GM12865 (cell line): ENCODE measurements around the gene TTC22.
"Not testable (repeated sequence)": the region's sequence is repeated elsewhere in the genome, so short reads cannot be mapped to it uniquely, and the experiment has no call there.

Experiments
- DNase-seq: peaks from one replicate; pipeline ENCODE4 v3.0.0; 2010; ENCODE audit warnings: low read depth
- H3K4me3 ChIP-seq: 2 replicates; pipeline ENCODE4 v1.5.1; 2011; ENCODE audit warnings: mild to moderate bottlenecking, low read depth, low read length, control low read depth
- TF ChIP-seq, protein P1 (sequence below): IDR thresholded peaks from 2 replicates; pipeline ENCODE4 v1.5.1; 2011; ENCODE audit warnings: low read length, control low read depth, low read depth, inconsistent platforms; ENCODE audit not compliant: insufficient read depth; ENCODE audit errors: missing control alignments

The TTC22 gene

GRCh38 chr1:54784066-54784465 is 17.1 kb downstream of the TTC22 start:
- TF ChIP-seq, protein P1, sequence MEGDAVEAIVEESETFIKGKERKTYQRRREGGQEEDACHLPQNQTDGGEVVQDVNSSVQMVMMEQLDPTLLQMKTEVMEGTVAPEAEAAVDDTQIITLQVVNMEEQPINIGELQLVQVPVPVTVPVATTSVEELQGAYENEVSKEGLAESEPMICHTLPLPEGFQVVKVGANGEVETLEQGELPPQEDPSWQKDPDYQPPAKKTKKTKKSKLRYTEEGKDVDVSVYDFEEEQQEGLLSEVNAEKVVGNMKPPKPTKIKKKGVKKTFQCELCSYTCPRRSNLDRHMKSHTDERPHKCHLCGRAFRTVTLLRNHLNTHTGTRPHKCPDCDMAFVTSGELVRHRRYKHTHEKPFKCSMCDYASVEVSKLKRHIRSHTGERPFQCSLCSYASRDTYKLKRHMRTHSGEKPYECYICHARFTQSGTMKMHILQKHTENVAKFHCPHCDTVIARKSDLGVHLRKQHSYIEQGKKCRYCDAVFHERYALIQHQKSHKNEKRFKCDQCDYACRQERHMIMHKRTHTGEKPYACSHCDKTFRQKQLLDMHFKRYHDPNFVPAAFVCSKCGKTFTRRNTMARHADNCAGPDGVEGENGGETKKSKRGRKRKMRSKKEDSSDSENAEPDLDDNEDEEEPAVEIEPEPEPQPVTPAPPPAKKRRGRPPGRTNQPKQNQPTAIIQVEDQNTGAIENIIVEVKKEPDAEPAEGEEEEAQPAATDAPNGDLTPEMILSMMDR = no peak
- DNase-seq = no peak
- no peak overlapping the region for H3K4me3 ChIP-seq

DNA sequence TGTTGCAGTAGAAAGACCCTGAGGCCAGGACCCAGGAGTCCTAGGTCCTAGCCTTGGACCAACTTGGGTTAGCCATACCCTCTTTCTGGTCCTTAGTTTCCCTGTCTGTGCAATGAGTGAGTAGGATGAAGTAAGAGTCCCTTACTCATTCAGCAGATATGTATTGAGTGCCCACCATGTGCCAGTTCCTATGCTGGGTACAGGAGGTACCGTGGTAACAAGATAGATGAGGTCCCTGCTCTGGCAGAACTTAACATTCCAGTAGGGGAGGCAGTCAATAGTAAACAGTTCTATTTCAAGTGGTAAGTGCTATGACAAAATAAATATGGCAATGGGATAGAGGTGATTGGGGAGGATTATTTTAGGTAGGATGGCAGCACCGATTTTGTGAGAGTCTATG is 18.5 kb downstream of the TTC22 start:
- TF ChIP-seq, protein P1 = no peak
- DNase-seq = no peak

GRCh38 chr1:54782156-54782555 is 19.0 kb downstream of the TTC22 start:
- no peak for DNase-seq

More for the DNA sequence above, 18.5 kb downstream of the TTC22 start:
- H3K4me3 ChIP-seq = no peak overlapping the region

GRCh38 chr1:54781023-54781723 is 19.9 kb downstream of the TTC22 start:
- DNase-seq = no peak
- H3K4me3 ChIP-seq = no peak overlapping the region
- TF ChIP-seq, protein P1 = no peak

More at GRCh38 chr1:54782156-54782555, 19.0 kb downstream of the TTC22 start:
- TF ChIP-seq, protein P1 = no peak
- H3K4me3 ChIP-seq = no peak overlapping the region

- TF ChIP-seq, protein P1 = no peak
- H3K4me3 ChIP-seq = no peak overlapping the region
- no peak for DNase-seq
These were observed 23.7 kb downstream of the TTC22 start for GRCh38 chr1:54777431-54777830.

DNA sequence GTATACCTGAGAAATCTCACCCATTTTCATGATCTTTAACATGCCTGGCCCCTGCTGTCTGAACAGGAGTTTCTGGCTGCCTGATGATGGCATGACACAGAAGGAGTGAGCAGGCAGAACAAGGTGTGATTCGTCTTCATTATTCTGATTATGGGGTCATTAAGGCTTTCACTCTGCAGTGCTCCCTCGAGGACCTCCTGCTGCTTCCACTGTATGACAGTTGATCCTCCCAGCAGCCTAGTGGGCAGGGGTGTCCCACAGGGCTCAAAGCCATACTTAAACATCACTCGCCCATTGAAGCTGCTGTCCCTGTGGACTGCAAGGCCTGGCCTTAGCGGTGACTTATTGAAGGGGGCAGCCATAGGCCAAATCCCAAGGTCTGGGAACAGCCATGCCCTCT is 24.1 kb downstream of the TTC22 start:
- H3K4me3 ChIP-seq = no peak overlapping the region
- TF ChIP-seq, protein P1 = no peak
- DNase-seq = no peak

DNA sequence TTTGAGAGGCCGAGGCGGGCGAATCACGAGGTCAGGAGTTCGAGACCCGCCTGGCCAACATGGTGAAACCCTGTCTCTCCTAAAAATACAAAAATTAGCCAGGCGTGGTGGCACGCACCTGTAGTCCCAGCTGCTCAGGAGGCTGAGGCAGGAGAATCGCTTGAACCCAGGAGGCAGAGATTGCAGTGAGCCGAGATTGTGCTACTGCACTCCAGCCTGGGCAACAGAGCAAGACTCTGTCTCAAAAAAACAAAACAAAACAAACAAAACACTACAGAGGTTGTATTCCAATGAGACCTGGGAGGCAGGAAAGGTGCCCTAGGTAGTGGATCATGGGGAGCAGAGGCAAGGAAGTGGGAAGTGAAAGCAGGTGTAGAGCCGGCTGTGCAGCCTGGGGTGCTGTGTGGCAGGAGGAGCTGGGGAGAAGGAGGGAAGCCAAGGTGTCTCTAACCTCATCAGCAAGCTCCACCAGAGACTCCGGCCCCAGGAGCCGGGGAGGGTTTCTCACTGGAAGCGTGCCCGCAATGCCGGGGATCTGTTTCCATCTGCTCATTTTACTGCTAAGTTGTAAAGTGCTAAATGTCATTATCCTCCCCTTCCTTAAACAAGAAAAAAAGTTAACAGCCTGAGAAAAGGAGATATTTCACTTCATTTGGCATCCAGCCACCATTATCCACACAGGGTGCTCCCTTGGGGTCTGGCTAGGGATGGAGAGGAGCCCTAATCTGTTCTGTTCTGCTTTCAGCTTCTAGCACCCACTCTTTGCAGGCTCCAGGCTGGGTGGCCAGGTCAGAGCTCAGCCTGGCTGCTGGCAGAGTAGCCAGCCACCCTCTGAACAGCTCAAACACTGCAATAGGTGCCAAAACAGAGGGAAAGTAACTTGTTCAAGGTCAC is 25.0 kb downstream of the TTC22 start:
- H3K4me3 ChIP-seq = not testable (repeated sequence)

More for the DNA sequence above, 25.0 kb downstream of the TTC22 start:
- not testable (repeated sequence) for DNase-seq
